Fibroblast of skin of back (primary cell): ENCODE data around the gene RAPGEF3.

Source experiments
- DNase-seq: peaks from one replicate; pipeline ENCODE4 v3.0.0-alpha.2; 2013

RAPGEF3 gene

DNA sequence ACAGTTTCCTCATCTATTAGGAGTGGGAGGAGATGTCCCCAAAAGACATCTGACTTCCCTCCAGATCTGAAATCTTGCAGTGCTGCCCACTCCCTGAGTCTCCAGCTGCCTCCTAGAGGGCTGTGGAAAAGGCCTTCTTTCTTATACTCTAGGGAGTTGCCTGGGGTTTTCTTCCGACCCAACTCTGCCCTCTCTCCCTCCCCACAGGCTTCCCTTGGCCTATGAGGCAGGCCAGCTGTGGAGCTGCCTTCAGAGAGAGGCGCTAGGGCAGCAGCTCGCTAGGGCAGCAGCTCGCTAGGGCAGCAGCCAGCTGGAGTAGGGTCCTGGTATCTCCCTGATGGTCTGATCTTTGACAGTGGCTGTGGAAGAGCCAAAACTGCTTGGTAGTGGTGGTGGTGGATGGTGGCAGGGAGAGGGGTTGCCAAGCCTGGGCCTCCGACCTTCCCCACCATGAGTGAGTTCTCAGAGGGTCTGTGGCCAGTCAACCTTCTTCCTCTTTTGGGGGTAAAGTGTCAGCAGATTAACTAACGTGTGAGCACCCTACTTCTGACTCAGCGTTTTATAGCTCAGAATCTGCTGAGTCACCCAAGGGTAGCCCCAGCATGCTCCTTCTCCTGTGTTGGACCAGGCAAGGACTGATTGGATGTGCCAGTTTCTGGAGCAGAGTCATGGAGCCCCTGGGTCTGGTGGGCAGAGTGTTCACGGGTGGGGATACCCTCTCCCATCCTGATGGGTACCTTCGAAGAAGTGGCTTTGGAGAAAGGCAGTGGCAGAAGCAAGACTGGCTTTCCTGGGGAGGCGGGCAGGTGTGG lies 16.6 kb upstream of the RAPGEF3 start:
- DNase-seq = no peak

DNA sequence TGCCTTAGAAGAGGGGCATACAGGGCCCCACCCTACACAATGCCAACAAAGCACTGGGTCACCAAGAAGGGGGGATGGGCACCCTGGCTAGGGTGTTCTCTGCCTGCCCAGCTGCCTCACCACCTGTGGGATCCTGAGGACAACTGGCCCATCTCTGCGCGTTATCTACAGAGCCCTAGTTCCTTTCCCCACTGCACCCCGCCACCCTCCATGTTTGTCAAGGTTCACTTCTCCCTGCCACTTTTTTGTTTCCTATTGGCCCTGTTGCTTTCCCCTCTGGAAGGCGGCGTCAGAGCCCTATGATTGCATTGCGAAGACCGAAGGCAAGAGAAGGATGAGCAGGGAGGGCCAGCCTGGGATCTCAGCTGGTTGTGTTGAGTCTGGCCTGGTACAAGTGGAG lies 16.0 kb upstream of the RAPGEF3 start:
- DNase-seq = no peak

DNA sequence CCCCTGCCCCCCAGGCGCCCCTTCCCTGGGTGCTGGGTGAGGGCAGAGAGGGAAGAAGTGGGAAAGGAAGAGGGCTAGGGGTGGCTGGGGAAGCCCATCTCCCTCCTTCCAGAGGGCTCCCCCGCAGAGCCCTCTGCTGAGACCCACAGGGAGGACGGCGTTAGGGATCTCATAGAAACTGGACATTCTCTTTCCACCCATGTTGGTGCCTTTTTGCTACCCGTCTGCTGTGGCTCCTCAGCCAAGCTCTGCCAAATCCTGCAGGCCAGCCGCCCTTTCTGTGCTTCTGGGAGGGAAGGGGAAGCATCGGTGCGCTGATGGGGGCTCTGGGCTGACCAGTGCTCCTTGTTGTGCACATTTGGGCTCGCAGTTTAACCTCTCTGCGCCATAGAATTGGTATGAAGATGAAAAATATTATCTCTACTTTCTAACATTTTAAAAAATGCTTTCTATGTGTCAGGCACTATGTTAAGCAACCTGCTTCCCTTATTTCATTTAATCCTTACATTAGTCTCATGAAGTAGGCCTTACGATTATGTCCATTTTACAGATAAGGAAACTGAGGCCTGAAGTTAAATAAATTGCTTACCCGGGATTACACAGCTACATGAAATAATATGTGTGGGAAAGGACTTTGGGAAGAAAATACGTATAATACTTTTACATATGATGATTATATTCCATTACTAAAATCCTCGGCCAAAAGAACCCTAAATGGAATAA lies 15.3 kb upstream of the RAPGEF3 start:
- DNase-seq = no peak

DNA sequence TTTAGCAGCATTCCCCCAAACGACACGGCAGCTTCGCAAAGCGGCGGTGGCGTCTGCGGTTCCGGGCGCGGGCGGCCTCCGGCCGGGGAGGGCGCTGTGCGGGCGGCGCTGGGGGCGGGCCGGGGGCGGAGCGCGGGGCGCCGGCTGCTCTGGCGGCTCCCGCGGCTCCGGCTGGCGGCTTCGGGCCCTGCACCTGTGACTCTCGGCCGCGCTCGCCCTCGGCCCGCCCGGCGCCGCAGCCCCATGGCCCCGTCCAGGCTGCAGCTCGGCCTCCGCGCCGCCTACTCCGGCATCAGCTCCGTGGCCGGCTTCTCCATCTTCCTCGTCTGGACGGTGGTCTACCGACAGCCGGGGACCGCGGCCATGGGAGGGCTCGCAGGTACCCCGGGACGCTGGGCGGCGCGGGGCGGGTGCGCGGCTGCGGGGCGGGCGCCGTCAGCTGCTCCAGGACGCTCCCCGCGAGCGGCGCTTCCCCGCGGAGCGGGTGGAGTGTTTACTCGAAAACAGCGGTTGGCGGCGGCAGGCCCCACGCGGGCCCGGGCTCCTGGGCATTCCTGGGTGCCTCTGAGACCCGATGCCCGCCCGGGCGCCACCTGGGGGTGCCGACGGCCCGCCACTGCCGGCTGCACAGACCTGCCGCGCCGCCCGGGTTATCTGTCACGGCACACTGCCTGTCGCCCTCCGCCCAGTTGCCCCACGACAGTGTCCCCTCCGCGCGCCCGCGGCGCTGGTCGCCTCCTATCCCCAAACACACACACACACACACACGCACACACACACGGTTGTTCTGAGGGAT lies 14.6 kb upstream of the RAPGEF3 start, which contains the start of gene SLC48A1:
SLC48A1 (plus strand) TSS at position 177 of the 796 bp plus-strand sequence; CDS start at position 244, 67 bp downstream.
- peak; percentile 66 for DNase-seq

DNA sequence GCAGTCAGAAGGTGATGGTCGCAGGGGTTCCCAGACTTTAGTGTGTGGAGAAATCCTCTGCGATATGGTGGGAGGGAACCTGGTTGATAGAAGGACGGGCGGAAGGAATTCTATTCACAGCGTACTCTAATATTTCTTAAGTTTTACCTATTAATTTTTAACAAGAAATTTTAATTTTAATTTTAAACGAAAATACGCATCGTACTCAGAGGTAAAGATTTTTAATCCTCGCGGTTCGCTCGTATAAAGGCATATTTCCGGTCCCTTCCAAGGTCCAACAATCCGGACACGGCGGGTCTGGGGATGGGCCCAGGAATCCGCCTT lies 14.0 kb upstream of the RAPGEF3 start:
- DNase-seq = no peak

DNA sequence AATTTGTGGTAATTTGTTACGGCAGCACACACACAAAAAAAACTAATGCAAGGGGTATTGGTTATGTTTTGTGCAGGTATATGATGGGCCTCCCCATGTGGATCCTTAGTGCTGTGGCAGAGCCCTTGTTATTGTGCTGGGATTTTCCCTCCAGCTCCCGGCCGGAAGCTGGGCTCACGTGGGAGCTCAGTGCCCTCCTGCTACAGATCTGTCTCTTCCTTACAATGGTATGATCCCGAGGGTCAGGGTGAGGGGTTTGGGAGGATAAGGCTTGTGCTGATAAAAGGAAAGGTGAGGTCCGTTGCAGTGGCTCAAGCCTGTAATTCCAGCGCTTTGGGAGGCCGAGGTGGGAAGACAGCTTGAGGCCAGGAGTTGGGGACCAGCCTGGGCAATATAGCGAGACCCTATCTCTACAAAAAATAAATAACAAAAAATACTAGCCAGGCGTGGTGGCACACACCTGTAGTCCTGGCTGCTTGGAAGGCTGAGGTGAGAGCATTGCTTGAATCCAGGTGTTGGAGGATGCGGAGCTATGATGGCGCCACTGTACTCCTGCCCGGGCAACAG lies 13.5 kb upstream of the RAPGEF3 start:
- DNase-seq = no peak

DNA sequence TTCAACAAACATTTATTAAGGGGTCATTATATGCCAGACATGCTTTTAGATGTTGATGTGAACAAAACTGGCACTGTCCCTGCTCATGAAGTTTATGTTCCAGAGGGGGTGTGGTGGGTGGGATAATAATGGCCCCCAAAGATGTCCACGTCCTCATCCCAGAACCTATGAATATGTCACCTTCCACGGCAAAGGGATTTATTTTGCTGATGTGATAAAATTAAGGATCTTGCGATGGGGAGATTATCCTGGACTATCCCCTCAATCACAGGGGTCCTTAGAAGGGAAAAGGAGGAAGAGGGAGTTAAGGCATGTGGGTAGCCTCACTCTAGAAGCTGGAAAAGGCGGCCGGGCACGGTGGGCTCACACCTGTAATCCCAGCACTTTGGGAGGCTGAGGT lies 12.6 kb upstream of the RAPGEF3 start:
- DNase-seq = no peak

DNA sequence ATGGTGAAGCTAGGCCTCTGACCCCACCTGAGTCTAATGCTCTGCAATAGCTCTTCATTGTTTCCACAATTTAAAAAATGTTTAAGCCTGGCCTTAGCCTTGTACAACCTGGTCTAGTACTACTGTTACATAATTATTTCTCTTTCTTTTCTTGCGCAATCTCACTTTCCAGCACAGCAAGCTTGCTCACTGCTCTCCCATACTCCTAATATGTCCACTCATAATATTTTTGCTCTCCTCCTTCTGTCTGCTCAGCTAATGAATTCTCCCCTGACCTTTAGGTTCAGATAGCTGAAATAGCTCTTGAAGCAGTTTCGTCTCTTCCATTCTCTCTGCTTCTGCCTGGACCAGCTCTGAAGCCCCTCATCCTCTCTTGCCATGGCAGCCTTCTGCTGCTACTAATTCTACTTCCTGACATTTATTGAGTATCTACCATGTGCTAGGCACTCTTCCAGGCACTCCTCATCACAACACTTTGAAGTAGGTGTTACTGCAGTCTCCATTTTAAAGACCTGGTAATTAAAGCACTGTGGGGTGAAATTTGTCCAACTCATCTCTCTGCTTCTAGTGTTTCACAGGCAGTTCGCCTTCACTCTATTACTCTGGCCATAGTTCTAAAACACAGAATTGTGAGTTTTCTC lies 11.5 kb upstream of the RAPGEF3 start:
- DNase-seq = no peak

DNA sequence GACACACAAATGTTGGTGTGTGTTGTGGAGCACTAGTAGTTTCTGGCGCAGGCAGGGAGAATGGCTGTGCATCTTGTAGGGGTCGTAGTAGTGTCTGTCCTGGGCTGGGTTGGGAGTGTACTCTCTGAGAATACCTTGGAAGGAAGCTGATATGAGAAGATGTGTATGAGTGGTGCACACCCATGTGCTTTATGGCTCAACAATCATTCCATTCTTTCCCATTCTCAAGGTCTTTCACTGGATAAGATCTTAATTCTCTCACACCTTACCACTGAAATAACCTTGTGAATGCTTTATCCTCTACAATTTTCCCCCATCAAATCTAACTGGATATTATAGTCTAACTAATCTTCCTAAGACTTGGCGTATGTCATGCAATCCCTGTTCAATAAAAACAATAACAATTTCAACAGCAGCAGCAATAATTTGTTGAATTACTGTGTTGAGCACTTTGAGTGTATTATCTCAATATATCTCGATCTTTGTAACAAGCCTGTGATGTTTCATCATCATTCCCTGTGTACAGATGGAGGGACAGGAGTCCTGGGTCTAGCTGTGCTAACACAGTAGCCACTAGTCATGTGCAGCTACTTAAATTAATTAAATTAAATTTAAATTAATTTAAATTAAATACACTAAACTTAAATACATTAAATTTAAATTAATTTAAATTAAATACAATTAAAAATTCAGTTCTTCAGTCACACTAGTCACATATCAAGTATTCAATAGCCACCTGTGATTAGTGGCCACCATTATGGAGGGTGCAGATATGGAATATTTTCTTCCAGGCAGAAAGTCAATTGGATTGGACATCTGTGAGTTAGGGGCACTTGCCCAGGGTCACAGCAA lies 10.8 kb upstream of the RAPGEF3 start:
- no peak for DNase-seq

DNA sequence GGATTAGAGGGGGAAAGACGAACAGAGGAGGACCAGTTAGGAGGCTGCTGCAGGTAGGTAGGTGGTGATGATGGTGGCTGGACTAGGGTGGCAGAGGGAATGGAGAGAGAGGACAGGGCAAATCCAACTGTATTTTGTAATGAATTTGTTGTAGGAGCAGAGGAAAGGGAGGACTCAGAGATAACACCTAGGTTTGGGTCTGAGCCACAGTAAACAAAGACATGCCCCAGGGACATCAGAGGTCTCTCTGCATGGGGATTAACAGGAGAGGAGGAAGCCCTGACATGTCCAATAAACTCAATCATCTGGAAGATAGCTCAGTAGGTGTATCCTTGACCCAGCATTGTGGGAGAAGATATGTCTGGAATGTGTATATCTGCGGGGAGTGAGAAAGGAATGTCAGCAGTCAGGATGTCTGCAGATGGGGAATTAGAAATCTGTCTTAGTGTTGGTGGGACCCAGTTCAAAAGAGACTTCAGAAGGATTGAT lies 9.7 kb upstream of the RAPGEF3 start:
- DNase-seq = peak; percentile 64

DNA sequence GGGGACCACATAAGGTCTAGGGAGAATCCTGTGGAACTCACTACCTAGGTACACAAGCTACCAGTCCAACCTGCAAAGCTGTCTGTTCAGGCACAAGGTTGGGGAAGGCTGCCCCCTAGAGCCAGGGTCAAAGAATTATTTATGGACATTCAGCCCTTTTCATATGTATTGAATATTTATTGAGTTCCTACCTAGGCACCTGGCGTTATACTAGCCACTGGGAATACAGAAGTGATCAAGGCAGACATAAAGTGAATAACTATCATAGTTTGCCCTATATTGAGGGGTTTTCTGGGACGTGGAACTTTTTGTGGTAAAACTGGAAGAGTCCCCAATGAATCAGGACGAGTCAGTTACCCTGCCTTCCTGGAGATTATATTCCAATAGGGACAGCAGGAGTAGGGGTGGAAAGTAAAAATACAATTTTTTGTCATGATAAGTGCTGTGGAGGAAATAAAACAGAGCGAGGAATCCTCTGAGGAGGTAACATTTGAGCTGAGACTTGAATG lies 8.6 kb upstream of the RAPGEF3 start:
- no peak for DNase-seq

DNA sequence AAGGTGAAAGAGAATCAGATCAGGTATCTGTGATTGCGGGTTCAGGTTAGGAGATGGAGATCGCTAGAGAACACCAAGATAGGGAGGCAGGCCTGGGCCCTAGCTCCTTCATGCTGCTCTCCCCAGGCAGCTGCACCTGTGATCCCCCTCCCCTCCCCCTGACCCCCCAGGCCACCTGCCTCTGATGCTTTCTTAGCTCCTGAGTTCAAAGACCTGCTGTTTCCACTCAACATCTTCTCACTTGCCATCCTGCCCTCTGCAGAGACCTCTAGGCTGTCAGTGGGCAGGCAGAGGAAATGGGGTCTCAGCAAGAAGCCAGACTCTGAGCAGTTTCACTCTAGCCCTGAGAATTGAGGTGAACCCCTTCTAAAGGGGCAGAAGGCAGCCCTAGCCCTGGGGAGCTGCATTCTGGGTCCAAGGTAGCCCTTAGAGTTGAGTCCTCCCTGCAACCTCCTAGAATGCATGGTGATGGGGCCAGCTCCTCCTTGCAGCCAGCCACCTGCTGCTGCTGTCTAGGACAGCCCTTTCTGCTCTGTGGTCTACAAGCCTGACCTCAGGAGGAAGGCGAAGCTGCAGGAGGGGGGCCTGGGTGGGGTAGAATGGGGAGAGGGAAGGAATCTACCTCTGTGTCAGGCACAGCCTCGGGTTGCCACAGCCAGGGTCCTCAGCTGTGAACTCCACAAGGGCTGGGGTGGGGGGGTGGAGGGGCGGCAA lies 8.0 kb upstream of the RAPGEF3 start:
- DNase-seq = no peak

DNA sequence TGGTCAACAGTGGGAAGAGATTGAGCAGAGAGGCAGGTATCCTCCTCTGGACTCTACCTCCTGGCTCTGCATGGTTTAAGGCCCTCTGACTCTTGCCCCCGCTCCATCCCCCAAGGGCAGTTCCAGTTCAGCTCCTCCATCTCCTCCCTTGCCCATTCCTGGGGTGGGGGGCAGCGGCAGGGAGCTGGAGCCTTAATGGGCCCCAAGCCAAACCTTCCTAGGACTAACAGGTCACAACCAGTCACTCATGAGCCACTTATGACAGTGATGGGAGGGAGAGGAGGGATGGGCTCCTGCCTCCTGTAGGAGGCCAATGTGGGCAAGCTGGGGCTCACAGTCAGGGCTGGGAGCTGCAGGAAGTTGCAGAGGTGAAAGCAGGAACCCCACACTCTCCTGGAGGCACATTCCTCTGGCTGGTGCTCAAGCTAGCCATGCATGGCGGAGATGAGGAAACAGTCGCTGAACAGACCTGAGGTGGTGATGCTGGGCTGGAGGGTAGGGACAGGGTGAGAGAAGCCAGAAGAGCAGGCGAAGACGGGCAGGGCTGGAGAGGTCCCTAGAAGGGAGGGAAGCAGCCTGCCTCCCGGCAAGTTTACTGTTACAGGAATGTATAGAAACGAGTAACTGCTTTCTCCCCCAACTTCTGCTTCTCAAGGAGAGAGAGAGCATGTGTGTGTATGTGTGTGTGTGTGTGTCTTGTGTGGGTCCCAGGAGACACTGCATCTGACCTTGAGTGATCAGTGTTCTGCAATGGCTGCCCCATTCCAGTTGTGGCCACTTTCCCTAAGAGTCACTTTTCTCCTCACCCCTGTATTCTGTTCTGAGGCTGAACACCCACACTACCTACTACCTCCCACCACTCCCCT lies 5.0 kb upstream of the RAPGEF3 start:
- no peak for DNase-seq

DNA sequence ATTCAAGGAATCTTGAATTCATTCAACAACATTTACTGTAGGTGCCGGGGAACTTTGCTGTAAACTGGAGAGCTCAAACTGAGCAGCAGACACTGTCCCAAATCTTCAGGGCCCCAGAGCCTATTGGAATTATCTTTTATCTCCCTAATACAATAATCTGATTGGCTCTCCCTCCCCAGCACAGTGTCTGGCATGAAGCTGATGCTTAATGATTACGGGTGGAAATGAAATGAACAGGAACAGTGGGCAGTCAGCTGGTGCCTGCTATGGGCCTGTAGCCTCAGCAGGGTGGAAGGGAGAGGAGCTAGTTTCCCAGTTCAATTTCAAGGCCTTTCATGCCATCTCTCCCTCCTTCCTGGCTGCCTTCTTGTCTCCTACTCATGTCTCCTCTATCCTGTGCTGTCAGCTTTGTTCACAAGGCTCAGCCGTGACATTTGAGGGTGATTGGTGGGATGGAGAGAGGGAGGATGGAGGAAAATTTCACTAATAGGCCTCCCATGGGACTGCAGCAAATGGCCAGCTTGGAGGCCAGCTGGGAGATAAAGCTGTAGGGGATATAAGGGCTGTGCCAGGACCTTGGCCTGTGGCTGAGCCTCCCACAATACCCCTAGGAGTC lies 4.3 kb upstream of the RAPGEF3 start:
- DNase-seq = no peak

DNA sequence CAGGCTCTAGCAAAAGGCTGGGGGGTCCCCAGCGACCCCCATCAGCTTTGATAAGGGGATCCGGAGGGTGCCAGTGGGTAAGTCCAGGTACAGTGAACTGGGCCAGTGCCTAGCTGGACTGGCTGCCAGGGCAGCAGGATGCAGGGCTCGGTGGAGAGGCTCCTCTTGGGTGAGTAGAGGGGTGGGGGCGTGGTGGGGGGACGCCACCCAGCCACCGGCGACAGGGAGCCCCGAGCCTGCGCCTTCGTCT lies 171 bp downstream of the RAPGEF3 start:
- no peak for DNase-seq

DNA sequence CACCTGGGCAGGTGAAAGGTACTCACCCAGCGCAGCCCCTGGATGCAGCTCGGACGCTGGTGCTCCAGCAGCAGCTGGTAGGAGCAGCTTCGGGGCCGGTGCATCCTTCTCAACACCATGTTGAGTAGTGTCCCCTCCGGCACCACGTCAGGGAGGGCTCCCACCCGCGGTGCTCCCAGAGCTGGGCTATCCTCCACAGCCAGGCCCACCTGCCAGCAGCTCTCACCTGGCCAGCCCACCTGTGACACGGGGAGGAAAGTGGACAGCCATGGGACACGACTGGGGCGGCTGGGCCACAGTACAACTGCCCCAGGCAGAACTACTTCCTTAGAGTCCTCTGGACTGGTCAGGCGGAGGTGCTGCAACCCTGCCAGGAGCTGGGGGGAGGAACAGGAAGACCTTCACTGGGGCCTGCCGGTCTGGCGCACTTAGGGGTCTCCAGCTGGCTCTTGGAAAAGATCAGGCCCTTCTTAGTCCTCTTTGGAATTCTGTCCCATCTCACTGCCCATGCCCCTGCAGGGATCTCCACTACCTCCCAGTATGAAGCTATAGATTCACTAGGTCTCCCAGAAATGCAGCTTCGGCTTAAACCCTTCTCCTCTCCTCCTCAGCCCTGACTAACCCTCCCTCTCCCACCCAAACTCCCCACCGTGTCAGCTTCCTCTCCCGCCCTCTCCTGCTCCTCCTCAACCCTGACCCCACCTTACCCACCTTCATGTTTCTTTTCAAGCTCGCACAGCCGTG lies 668 bp downstream of the RAPGEF3 start:
- no peak for DNase-seq

DNA sequence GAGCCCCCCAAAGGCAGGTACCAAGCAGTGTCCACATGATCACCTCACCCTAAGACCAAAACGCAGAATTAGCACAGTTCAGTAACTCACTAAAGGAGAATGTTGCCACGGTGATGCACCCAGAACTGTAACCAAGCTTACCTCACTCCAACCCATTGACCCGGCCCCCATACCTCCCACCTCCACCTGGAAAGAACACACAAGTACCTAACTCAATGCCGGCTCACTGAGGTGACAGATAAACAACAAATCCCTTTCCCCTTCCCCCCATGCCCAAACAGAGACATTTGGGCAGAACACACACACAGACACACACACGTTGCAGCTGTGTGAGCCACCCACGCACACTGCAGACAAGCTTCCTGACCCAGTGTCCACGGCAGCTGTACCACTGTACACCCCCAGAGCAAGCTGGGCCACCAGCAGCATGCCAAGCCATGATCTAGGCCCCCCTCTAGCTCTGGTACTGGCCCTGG lies 1.3 kb downstream of the RAPGEF3 start:
- no peak for DNase-seq
